Activated T-helper 2 cell treated with anti-CD3 and anti-CD28 coated beads, Interferon-gamma antibody, Interleukin-2, Interleukin-4, amounts not matched to agents 10 μg/mL and 5 μg/mL and 100 μg/mL, durations not matched to agents 14 hours and 24 hours and 36 hours (primary cell): ENCODE measurements around the gene RMRP. TPM values are rescaled to one million over a fixed set of nuclear protein-coding genes. Genes with fewer than 3 reads are reported as not detected.

Experiments
- DNase-seq: peaks from one replicate; pipeline ENCODE4 v3.0.0; 2021; ENCODE audit warnings: low spot score
- H3K27ac Mint-ChIP-seq: one replicate; pipeline ENCODE4 v1.8.0; 2021; ENCODE audit warnings: mixed read lengths
- H3K27me3 Mint-ChIP-seq: one replicate; pipeline ENCODE4 v1.8.0; 2021; ENCODE audit warnings: low read depth, mixed read lengths
- H3K36me3 Mint-ChIP-seq: one replicate; pipeline ENCODE4 v1.8.0; 2021; ENCODE audit warnings: low read depth, mixed read lengths
- H3K4me1 Mint-ChIP-seq: one replicate; pipeline ENCODE4 v1.8.0; 2021; ENCODE audit warnings: low read depth, mixed read lengths
- H3K4me3 Mint-ChIP-seq: one replicate; pipeline ENCODE4 v1.8.0; 2021; ENCODE audit warnings: low read depth, mild to moderate bottlenecking, moderate library complexity, mixed read lengths
- H3K9me3 Mint-ChIP-seq: one replicate; pipeline ENCODE4 v1.8.0; 2021; ENCODE audit warnings: mixed read lengths
- intact Hi-C: fragments of 100-400 bp; cut with micrococcal nuclease; formaldehyde crosslinking; loops from one replicate; pipeline ENCODE4 v1.15.1; 2023
- total RNA-seq: library from RNA; stranded (reverse); gene quantifications from 2 replicates; pipeline ENCODE4 v1.2.3, GENCODE V29; 2022

The RMRP gene
- total RNA-seq, 1 donor from 2014 or later: 5,290 TPM

DNA sequence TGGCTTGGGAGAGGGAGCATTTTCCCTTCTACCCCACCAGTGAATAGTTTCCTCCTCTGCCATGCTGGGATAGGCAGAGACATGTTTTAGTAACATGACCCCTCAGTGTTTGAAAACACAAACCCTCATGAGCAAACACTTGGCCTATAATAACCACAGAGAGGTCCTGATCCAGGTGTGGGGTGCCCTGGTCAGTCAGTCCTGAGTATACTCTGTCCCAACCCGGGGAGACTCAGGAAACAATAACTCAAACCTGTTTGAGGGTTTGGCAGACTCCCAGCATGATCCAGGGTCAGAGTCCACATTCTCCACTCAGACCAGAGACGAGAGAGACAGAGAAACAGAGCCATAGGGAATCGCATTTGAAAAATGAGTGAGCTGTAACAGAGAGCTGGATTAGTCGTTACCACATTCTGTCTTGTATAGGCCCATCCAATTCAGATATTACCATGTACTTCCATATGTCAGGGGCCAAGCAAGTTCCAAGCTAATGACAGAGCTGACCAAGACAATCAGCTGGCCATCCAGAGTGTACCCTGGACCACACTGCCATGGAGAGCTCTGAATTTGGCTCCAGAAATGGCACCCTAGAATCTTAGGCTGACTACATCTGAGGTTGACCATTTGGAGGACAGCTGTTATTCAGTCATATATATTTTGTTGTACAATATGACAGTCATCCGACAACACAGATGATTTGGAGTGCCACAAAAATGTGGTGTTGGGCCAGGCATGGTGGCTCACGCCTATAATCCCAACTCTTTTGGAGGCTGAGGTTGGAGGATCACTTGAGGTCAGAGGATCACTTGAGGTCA, 11.7 kb upstream of the RMRP start:
- Mint-ChIP-seq H3K27me3 (peaks cover 17% of the 10 kb centered on the region), H3K27ac (no peak overlapping the region), H3K4me1 (peaks cover 8% of the 10 kb centered on the region), H3K36me3 (no peaks in the 10 kb centered on the region), H3K4me3 (no peak overlapping the region), H3K9me3 (no peaks in the 10 kb centered on the region)
- no peak for DNase-seq
- intact Hi-C loops: no loop called here

DNA sequence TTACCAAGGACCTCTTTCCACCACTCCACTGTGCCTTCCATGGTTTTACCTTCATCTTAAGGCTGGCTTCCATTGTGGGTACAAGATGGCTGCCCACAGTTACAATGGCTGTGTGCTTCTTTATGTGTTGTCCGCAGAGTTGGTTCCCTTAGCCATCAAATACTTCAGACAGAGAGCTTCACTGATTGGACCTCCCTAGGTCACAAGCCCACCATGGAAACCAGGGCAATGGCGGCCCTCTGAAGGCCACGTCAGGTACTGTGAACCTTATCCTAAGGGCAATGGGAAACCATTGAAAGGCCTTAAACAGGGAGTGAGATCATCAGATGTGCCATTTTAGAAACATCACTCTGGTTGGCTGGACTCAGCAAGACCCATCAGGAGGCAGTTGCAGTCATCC, 10.1 kb upstream of the RMRP start:
- Mint-ChIP-seq H3K9me3 (no peaks in the 10 kb centered on the region), H3K36me3 (peaks cover 5% of the 10 kb centered on the region), H3K27ac (no peak overlapping the region), H3K27me3 (peaks cover 6% of the 10 kb centered on the region), H3K4me1 (peaks cover 21% of the 10 kb centered on the region), H3K4me3 (no peak overlapping the region)
- DNase-seq: no peak
- intact Hi-C loops: no loop called here

DNA sequence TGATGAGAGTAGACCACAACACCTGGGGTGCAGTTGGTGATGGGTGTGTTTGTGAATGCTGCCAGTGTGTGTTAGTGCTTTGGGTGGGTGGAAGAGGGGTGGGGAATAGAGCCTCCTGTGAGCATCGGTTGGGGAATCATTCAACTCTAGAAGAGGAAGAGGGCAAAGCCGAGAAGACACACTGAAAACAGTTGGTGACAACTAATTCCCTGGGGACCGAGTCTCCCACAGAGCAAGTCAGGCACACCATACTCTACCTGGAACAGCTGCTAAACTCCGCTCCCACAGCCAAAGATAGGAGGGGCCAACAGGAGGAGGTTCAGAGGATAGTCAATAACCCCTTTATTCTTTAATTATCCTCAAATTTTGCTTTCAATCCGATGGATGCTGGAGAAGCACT, 8.7 kb upstream of the RMRP start:
- no peak for DNase-seq
- H3K4me3 Mint-ChIP-seq: no peak overlapping the region
- no peaks in the 10 kb centered on the region for H3K9me3 Mint-ChIP-seq
- peaks cover 2% of the 10 kb centered on the region for H3K27me3 Mint-ChIP-seq
- intact Hi-C loops: no loop called here
- peaks cover 35% of the 10 kb centered on the region for H3K4me1 Mint-ChIP-seq
- H3K36me3 Mint-ChIP-seq: peaks cover 16% of the 10 kb centered on the region
- H3K27ac Mint-ChIP-seq: no peak overlapping the region

DNA sequence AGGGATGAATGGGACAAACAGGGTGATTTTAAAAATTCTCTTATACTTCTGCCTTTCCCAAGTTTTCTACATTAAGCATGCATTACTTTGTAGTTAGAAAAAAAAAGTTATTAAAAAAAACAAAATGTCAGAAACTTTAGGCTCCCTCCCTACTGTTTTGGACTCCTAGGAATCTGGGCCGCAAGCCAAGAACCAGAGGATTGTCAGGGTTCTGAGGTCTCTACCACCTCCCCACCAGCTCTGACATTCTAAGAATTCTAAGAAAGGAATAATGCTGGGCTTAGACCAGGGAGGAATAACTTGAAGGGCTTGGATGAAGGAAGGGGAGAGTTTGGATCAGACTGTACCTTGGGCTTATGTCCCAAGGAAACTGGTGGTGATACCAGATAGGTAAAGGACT, 8.2 kb upstream of the RMRP start:
- Mint-ChIP-seq H3K36me3 (peaks cover 17% of the 10 kb centered on the region), H3K4me3 (peak overlapping the region; percentile 85), H3K4me1 (peaks cover 38% of the 10 kb centered on the region), H3K27me3 (peaks cover 2% of the 10 kb centered on the region), H3K9me3 (no peaks in the 10 kb centered on the region), H3K27ac (peak overlapping the region; percentile 18)
- intact Hi-C loops: no loop called here
- no peak for DNase-seq

DNA sequence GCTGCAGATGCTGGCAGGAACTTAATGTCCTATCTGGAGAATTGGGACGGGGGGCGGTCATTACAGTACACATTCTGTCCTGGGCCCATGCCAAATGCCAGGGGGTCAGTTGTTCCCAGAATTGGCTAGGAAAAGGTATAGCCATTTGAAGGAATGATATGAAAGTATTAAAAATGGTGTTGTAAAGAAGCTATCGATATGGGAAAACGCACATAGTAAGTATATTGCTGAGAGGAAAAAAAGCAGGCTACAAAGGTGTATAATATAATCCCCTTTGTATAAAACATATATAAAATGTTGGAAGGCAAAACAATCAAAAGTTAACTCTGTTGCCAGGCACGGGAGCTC, 7.6 kb upstream of the RMRP start:
- intact Hi-C loops: no loop called here
- DNase-seq: no peak
- peaks cover under 1% of the 10 kb centered on the region for H3K27me3 Mint-ChIP-seq
- H3K9me3 Mint-ChIP-seq: no peaks in the 10 kb centered on the region
- H3K27ac Mint-ChIP-seq: peak overlapping the region; percentile 63
- peak overlapping the region; percentile 85 for H3K4me3 Mint-ChIP-seq
- peaks cover 44% of the 10 kb centered on the region for H3K4me1 Mint-ChIP-seq
- H3K36me3 Mint-ChIP-seq: peaks cover 23% of the 10 kb centered on the region

DNA sequence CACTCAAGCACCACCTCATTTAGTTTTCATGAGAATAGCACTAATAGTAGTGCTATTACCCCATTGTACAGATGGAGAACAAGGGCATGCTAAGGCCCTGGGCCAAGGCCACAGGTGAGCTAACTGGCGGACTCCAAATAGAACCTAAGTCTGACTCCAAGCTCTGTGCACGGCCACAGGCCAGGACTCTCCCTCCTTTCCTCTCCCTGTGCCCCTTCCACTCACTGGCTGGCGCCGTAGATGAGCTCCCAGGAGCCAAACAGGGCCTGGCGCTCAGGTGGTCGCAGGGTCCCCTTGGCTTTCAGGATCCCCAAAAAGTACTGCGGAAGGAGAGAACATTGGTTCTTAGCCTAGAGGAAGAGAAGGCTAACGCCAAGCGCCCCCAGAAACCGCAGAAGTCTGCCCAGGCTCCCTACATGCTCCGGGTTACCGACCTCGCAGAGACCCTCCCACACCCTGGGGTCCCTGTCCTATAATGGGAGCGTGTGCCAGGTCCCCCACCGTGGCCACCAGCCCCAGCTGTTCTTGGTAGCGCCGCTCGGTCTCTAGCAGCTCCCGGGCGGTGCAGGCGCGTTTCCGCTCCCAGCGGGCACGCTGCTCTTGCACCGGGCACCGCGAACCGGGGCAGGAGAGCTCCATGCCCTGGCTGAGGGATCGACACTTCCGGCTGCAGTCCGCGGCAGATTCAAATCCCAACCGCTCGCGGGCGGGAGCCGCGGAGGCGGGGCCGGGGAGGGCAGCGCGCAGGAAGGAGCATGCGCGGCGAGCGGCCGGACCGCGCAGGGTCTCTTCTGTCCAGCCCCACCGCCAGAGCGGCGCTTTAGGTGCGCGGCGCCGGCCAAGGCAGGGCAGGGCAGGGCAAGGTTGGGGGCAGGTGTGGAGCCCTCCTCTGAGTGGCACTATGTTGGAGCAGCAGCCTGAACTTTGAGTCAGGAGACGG, 7.0 kb upstream of the RMRP start, which contains the start of gene ARHGEF39:
Gene ARHGEF39 (minus strand): TSS at position 665 of the 940 bp plus-strand sequence. CDS start 26 bp downstream, at position 639.
- Mint-ChIP-seq H3K4me1 (peaks cover 48% of the 10 kb centered on the region), H3K4me3 (peak within 1 kb of the TSS; percentile 85), H3K27me3 (no peaks in the 10 kb centered on the region), H3K9me3 (no peaks in the 10 kb centered on the region), H3K36me3 (peaks cover 29% of the 10 kb centered on the region), H3K27ac (peak within 1 kb of the TSS; percentile 64)
- intact Hi-C loops: no loop called here
- DNase-seq: peak; percentile 76

DNA sequence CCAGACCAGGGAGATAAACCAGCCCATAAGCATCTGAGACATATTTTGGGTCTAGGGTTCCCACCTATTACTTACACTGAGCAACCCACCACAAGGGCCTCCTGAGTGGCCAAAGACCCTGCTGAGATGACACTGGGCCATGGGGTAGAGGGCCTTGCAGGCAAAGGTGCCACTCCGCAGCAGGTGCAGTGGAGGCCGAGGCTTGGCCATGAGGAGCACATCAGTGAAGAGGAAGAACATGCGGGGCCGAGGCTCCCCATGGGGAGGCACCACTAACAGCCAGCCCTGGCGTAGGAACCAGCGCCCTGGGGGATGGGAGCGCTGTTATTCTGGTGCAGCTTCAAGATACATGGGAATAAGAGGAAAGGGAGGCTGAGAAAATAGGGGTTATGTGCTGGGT, 4.6 kb upstream of the RMRP start:
- peak overlapping the region; percentile 74 for H3K27ac Mint-ChIP-seq
- peaks cover 63% of the 10 kb centered on the region for H3K4me1 Mint-ChIP-seq
- H3K27me3 Mint-ChIP-seq: peaks cover 3% of the 10 kb centered on the region
- intact Hi-C loops: no loop called here
- H3K4me3 Mint-ChIP-seq: peak overlapping the region; percentile 61
- H3K9me3 Mint-ChIP-seq: no peaks in the 10 kb centered on the region
- H3K36me3 Mint-ChIP-seq: peaks cover 38% of the 10 kb centered on the region
- no peak for DNase-seq

DNA sequence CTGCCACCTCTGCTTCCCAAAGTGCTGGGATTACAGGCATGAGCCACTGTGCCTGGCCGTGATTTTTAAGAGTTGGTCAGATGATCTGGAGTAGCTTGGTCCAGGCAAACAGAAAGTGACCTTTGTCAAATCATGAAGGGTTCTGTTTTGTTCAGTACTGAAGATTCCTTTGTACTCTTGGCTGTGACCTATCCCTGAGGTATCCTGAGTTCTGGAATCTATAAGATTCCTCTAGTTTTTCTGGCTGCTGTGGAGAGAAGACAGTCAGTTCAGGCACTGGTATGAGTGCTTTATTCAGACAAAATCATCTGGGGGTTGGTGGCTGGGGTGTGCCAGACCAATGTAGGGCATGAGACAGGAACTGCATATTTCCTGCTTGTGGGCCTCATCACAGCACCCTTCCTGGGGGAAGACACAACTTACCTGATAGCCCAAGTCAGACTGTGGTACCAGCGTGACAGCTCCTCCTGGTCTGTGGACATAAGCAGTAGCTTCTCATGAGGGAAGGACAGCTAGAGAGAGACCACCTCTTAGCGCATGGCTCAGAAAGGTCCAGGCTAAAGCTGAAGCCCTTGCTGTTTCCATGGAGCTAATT, 4.0 kb upstream of the RMRP start:
- H3K4me1 Mint-ChIP-seq: peaks cover 68% of the 10 kb centered on the region
- no peak for DNase-seq

DNA sequence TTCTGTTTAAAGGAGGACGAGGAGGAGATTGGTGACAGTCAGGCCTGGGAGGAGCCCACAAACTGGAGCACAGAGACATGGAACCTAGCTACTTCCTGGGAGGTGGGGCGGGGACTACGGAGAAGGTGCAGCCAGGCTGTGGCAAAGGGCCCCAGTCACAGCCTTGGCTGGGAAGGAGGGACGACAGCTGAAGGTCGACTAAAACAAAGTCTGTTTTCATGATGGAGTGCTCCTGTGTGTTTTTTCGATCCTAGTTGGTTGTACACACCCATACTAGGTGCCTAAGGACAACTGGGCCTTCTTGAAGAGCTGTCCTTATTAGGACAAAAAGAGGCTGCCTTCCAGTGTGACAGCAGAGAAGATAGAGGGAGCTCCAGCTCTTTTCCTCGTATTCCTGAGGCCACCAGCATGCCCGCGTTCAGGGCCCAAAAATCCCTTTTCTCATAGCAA, 3.2 kb upstream of the RMRP start:
- DNase-seq: no peak
- H3K9me3 Mint-ChIP-seq: no peaks in the 10 kb centered on the region
- peaks cover 38% of the 10 kb centered on the region for H3K36me3 Mint-ChIP-seq
- peak overlapping the region; percentile 26 for H3K4me3 Mint-ChIP-seq
- H3K4me1 Mint-ChIP-seq: peaks cover 72% of the 10 kb centered on the region
- peaks cover 3% of the 10 kb centered on the region for H3K27me3 Mint-ChIP-seq
- intact Hi-C loops: no loop called here
- peak overlapping the region; percentile 24 for H3K27ac Mint-ChIP-seq

More for the DNA sequence above, 4.0 kb upstream of the RMRP start:
- Mint-ChIP-seq H3K9me3 (no peaks in the 10 kb centered on the region), H3K36me3 (peaks cover 38% of the 10 kb centered on the region), H3K27me3 (peaks cover 3% of the 10 kb centered on the region), H3K27ac (peak overlapping the region; percentile 31), H3K4me3 (no peak overlapping the region)
- intact Hi-C loops: no loop called here

DNA sequence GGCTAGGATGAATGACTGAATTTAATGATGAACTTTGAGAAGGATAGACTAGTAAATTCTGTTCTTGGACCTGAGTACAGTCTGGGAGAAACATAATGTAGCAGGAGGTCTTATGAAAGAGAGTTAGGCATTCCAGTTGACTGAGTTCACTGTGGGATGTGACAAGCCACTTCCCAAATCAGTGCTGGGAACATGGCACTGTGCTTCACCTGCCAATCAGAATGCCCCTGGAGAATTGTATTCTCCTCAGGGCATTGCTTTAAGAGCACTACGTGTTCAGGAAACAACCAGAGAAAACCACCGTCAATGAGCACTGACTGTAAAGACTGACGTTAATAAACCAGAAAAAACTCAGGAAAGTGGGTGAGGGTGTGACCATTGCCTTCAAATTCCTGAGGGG, 1.5 kb upstream of the RMRP start:
- intact Hi-C loops: no loop called here
- Mint-ChIP-seq H3K4me1 (peaks cover 67% of the 10 kb centered on the region), H3K27ac (peak overlapping the region; percentile 76), H3K27me3 (peaks cover 3% of the 10 kb centered on the region), H3K36me3 (peaks cover 38% of the 10 kb centered on the region), H3K4me3 (peak overlapping the region; percentile 85), H3K9me3 (no peaks in the 10 kb centered on the region)
- DNase-seq: no peak

DNA sequence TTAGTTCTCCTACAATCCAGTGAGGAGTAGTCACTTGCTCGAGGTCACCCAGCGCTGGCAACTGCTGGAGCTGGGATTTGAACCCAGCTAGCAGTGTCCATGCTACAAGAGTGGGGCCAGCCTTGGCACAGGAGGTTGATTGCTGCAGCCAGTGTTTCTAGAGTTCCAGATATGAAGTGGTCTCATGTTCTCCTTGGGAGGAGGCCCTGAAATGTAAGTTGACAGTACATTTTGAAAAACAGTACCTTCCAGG, 1.1 kb upstream of the RMRP start:
- H3K36me3 Mint-ChIP-seq: peaks cover 38% of the 10 kb centered on the region
- H3K4me3 Mint-ChIP-seq: peak overlapping the region; percentile 85
- intact Hi-C loops: loop anchor here (1.0 kb wide), 2 partner anchors 55 to 73 kb away; partner anchors contain the start of genes CREB3 and TLN1

DNA sequence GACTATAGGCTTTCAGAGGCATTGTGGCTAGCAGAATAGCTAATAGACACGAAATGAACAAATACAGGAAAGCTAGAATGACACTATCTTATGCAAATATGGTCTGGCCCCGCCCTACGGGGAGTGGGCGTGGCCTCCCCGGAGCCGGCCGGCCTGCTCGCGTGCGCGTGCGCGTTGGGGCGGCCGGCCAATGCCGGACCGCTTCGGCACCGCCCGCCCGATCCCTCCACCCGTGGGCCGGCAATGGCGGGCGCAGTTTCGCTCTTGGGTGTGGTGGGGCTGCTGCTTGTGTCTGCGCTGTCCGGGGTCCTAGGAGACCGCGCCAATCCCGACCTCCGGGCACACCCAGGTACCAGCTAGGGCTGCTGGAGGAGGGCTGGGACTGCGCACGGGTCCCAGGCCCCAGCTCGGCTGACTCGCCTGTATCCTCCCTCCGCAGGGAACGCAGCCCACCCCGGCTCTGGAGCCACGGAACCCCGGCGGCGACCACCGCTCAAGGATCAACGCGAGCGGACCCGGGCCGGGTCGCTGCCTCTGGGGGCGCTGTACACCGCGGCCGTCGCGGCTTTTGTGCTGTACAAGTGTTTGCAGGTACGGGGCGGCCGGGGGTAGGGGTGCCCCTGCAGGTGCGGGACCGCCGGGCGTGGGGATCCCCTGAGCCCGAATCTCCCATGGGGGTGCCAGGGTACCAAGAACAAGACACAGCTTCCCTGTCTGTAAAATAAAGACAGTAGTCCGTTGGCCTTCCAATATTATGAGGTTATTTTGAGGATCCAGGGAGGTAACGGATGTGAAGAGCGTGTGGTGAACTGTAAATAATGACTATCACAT, 533 bp upstream of the RMRP start, which contains the start of gene CCDC107:
Gene CCDC107 (plus strand): TSS at position 156 of the 831 bp plus-strand sequence. CDS start 88 bp downstream, at position 244.
- Mint-ChIP-seq H3K4me3 (peak within 1 kb of the TSS; percentile 85), H3K27me3 (peaks cover 3% of the 10 kb centered on the region), H3K27ac (peak within 1 kb of the TSS; percentile 98), H3K9me3 (no peaks in the 10 kb centered on the region), H3K4me1 (peaks cover 58% of the 10 kb centered on the region), H3K36me3 (peaks cover 37% of the 10 kb centered on the region)
- intact Hi-C loops: loop anchor here (1.0 kb wide), 2 partner anchors 54 to 74 kb away; partner anchors contain the start of genes CREB3 and TLN1
- DNase-seq: peak; percentile 78

More for the DNA sequence above, 1.1 kb upstream of the RMRP start:
- peaks cover 62% of the 10 kb centered on the region for H3K4me1 Mint-ChIP-seq
- H3K27ac Mint-ChIP-seq: peak overlapping the region; percentile 76
- H3K9me3 Mint-ChIP-seq: no peaks in the 10 kb centered on the region
- no peak for DNase-seq
- H3K27me3 Mint-ChIP-seq: peaks cover 3% of the 10 kb centered on the region
